Stimulated activated CD4-positive, alpha-beta T cell treated with anti-CD3 and anti-CD28 coated beads, Interleukin-15, amount 100 ng/mL, for 48 hours (primary cell): ENCODE measurements around the gene MAFG.
"Not testable (repeated sequence)": the region's sequence is repeated elsewhere in the genome, so short reads cannot be mapped to it uniquely, and the experiment has no call there.

Source experiments
- DNase-seq, 2 donors: peaks; one replicate each; pipeline ENCODE4 v3.0.0-alpha.2; 2020; ENCODE audit warnings: low read depth in 2 of 2

The MAFG gene

DNA sequence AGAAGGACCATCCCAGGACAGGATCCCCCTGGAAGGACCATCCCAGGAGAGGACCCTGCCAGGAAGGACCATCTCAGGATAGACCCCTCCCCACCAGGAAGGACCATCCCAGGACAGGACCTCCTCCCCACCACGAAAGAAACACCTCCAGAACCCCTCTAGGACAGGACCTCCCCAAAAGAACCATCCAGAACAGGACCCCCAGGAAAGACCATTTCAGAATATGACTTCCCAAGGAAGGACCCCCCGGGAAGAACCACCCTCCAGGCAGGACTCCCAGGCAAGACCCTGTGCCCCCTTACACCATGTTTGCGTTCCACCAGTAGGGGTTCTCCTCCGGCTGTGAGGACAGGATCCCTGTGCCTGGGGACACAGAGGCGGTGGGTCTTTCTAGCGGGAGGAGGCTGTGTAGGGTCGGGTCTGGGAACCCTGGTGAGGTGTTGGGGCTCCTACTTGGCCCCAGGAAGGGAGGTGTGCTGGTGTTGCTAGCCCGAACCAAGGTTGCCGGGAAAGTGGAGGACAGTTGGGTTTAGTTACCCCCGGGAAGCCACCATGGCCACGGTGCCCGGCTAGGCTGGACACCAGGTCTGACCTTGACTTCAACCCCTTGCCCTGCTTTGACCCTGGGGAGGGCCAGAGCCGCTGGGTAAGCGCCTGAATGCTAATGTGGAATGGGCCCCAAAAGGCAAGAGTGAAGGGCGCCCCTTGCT lies 31.3 kb upstream of the MAFG start:
- DNase-seq = no peak

DNA sequence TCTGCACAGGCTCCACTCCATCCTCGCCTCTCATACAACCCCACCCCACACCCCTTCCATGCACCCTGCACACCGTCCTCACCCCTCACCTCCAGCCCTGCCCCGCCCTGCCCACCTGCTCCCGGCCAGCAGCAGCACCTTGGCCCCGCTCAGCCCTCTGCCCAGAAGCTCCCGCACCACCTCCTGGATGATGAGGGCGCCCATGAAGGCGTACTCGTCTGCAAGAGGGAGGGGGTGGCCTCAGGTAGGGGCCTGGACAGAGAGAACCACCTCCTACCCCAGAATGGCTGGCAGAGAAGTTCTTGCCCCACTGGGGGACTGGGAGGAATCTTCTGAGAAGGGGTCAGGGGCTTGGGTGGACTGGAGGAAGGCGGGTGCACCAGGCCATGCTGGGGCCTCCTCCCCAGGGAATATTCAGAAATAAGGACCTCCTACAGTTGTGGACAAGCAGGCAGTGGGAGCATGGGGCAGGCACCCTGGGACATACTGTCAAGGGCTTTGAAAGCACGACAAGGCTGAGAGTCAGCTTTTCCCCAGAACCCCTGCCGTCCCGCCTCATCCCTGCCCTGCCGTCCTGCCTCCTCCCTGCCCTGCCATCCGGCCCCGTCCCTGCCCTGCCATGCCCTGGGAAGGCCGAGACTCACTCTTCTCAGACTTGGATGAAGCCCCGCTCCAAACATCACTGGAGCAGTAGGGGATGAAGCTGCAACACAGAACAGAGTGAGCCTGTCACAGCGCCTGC lies 30.3 kb upstream of the MAFG start:
- DNase-seq = no peak

DNA sequence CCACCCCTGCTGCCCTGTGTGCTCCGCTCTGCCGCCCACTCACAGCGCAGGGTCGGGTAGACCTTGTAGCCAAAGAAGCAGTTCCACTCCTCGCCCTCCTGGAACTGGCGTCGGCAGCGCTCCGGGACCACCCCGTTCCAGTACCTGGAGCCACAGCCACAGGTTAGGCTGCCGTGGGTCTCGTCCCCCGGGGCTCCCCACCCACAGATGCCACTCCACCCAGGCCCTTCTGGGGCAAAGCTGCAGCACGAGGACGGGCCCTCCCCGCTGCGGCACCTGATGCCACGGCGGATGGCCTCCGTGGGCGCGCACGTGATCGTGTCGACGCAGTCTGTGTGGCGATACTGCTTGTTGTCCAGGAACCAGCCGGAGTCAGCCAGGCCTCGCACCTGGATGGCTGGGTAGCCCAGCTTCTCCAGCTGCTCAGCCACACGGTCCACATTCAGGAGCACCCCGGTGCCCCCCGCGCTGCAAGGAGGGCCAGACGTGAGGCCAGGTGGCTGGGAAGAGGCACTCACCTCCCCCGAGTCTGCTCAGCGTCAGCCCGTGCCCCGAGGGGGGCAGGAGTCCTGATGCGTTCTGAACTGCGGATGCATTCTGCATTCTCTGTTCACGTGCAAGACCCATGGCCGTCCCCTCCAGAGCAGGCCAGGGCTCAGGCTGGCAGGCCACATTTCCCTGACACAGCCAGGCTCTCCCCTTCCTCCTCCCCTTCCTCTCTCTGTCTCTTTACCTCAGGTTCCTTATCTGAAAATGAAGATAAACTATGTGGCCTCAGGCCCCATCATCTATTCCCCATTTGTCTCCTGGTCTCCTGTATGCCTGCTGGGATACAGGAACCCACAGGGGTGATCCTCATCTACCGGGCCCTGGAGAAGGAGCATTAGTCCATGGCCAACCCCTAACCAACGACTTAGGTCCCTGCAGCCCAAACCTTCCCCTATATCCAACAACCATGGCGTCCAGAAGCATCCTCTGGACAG lies 29.4 kb upstream of the MAFG start:
- no peak for DNase-seq

DNA sequence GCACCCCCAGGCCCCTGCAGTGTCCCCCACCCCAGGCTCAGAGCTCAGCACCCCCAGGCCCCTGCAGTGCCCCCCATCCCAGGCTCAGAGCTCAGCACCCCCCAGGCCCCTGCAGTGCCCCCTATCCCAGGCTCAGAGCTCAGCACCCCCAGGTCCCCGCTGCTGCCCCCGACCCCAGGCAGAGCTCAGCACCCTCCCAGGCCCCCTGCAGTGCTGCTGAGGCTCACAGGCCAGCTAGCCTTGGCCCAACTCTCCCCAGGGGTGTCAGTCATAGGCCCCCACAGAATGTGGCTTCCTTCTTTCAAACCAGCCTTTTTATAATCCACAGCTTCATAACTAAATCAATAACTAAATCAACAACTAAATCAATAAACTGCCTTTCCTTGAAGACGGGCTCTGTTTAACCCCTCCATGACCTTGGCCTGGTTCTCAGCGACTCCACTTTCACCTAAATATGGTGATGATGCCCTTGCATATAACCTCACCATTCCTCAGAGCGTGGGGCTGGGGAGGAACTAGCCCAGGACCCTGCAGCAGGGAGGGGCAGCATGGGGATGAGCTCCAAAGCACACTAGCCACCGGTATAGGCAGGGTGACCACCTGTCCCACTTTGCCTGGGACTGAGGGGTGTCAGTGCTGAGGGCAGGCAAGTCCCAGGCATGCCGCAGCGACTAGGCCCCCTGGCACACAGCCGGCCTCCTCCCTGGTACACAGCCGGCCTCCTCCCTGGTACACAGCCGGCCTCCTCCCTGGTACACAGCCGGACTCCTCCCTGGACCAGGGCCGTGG lies 28.4 kb upstream of the MAFG start:
- no peak for DNase-seq

DNA sequence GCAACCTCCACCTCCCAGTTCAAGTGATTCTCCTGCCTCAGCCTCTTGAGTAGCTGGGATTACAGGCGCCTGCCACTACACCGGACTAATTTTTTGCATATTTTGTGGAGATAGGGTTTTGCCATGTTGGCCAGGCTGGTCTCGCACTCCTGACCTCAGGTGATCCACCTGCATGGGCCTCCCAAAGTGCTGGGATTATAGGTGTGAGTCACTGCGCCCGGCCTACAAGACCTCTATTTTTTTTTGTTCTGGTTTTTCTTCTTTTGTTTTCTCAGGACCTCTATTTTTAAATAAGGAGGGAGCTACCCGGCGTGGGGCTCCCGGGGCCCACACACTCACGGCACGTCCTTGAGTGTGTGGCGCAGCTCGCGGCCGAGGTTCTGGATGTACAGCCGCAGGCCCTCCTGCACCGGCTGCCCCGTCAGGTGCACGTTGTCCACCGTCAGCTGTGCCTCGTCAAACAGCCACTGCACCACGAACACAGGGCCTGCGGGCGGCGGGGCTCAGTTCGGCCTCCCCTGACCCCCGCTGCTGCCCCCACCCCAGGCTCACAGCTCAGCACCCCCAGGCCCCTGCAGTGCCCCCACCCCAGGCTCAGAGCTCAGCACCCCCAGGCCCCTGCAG lies 27.6 kb upstream of the MAFG start:
- DNase-seq = no peak

DNA sequence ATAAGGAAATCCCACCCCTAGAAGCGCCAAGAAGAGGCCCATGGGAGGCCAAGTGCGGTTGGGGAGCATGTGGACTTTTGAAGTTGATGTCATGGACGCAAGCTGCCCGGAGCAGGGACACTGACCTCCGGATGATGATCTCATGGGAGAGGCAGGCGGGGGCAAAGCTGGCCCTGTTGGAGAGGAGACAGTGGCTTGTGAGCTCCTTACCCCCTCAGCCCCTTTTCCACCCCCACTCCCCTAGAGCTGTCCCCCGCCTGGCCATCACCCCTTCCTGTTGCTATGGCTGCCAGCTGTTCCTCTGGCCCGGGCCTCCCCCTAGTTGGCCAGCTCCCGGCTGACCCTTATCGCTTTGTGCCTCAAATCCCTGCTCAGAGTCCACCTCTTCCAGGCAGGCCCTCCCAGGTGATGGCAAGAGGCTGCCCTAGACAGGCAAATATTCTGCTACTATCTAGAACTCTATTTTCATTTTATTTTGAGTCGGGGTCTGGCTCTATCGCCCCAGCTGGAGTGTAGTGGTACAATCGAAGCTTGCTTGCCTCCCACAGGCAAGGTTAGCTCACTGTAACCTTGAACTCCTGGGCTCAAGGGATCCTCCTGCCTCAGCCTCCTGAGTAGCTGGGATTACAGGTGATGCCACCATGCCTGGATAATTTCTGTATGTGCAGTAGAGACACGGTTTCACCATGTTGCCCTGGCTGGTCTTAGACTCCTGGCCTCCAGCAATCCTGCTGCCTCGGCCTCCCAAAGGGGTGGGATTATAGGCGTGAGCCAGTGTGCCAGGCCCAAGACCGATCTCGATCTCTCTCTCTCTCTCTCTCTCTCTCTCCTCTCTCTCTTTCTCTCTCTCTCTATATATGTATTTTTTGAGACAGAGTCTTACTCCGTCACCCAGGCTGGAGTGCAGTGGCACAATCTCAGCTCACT lies 26.9 kb upstream of the MAFG start:
- no peak for DNase-seq

DNA sequence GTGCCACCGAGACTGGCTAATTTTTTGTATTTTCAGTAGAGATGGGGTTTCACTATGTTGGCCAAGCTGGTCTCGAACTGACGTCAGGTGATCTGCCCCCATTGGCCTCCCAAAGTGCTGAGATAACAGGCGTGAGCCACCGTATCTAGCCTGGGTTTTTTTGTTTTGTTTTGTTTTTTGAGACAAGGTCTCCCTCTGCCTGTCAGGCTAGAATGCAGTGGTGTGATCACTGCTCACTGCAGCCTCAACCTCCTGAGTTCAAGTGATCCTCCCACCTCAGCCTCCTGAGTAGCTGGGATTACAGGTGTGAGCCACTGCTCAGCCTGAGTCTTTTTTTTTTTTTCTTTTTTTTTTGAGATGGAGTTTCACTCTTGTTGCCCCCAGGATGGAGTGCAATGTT lies 25.9 kb upstream of the MAFG start:
- not testable (repeated sequence) for DNase-seq

DNA sequence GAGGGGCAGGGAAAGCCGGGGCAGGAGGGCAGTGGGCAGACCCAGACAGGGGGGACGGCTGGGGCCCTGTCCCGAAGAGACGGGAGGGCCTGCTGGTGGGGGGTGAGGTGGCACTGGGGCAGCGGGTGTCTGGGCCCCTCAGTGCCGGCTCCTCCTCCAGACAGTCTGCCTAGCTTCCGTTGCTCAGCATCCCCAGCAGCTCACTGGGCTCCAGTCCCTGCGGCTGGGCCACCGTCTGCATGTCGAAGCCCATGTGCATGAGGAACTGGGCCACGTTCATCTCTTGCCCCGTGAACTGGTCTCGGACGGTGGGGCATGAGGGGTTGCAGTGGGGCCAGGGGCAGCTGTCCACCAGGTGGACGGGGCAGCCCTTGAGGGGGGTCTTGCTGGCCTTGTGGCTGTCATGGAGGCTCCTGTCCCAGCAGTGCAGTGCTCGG lies 25.3 kb upstream of the MAFG start:
- DNase-seq = no peak

DNA sequence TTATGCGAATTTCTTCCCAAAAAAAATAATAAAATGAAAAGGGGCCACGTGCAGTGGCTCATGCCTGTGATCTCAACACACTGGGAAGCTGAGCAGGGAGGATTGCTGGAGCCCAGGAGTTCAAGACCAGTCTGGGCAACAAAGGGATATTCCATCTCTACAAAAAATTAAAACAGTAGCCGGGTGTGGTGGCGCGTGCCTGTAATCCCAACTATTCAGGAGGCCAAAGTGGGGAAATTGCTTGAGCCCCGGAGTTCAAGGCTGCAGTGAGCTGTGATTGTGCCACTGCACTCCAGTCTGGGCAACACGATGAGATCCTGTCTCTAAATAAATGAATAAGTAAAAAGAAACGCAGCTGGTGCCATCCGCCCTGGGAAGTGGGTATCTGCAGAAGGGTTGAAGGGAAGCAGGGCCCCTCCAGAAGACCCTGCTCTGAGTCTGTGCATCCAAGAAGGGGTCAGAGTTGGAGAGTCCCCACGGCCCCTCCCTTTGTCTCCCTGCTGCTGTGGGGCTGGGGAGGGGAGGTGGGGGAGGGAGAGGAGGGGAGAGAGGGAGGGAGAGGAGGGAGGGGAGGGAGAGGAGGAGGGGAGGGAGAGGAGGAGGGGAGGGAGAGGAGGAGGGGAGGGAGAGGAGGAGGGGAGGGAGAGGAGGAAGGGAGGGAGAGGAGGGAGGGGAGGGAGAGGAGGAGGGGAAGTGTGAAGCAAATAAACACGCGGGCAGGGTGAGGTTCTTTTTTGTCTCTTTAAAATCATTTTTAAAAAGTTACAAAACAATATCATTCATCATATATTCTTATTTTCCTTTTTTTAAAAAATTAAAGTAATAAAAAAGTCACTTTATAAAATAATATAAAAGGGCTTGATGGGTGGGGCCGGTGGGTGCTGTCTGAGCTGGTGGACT lies 24.5 kb upstream of the MAFG start:
- no peak for DNase-seq

DNA sequence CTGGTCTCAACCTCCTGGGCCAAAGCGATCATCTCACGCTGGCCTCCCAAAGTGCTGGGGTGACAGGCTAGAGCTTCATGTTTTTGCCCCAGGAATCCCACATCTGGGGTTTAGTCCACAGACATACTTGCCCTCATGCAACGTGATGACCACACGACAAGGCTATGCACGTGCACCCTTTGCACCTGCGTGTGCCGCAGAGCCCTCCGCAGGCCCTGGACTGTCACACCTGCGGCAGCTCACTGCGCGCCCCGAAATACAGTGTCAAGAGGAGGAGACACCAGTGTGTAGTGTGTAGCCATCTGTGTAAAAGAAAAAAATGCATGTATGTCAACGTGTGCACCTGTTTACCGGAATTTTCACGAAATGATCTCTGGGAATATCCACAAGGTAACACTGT lies 23.0 kb upstream of the MAFG start:
- no peak for DNase-seq

DNA sequence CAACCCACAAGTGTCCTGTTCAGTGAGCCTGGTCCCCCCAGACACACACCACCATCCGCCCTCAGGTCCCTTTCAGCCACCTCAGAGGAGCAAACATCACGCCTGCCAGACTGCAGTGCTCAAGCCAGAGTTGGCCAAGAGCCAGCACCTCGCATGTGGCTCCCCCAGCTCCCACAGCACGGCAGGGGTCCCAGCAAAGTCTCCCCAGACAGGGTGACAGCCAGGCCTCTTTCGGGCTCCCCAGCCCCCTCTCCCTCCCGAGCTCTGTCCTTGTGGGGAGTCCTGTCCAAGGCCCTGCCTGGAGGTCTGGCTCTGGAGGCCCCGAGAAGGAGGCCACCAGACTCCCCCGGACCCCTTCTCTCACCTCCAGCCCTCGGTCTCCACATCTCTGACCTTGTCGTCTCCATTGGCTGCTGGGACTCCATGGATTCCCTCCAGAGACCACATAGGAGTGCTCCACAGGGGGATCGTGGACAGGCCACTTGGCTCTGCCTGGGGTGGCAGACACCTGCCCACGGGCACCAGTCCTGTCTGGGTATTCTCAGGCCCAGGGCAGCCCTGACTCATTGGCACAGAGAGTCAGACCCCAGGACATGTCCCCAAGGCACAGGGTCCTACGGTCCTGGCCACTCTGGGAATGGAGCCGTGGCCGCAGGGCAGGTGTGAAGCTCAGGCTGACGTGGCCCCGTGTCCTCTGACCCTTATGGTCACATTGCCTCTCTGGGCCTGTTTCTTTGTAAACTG lies 21.3 kb upstream of the MAFG start:
- no peak for DNase-seq

DNA sequence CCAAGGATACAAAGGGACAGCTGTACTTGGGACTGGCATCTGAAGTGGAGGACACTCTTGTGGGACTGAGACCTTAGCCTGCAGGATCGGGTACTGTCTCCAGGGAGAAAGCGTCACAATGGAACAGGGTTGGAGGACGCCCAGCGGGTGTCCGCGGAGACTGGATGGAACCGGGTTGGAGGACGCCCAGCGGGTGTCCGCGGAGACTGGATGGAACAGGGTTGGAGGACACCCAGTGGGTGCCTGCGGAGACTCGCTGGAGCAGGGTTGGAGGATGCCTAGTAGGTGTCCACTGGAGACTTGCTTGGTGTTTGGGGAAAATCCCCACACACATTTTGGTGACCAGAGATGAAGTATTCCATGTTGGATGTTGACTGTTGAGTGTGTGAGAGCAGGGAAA lies 19.7 kb upstream of the MAFG start, which contains the start of gene MYADML2:
MYADML2 (minus strand) TSS at position 45 of the 400 bp plus-strand sequence. CDS start 5,492 bp downstream, outside the sequence.
- DNase-seq = no peak

DNA sequence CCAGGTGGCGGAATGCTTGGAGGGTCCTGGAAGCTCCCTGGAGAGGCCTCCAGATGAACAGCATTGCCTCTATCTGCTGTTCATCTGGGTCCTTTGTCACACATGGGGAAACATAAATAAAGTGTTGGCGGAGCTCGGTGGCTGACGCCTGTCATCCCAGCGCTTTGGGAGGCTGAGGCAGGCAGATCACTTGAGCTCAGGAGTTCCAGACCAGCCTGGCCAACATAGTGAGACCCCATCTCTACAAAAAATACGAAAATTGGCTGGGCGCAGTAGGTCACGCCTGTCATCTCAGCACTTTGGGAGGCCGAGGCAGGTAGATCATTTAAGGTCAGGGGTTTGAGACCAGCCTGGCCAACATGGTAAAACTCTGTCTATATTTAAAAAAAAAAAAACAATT lies 17.3 kb upstream of the MAFG start:
- no peak for DNase-seq

DNA sequence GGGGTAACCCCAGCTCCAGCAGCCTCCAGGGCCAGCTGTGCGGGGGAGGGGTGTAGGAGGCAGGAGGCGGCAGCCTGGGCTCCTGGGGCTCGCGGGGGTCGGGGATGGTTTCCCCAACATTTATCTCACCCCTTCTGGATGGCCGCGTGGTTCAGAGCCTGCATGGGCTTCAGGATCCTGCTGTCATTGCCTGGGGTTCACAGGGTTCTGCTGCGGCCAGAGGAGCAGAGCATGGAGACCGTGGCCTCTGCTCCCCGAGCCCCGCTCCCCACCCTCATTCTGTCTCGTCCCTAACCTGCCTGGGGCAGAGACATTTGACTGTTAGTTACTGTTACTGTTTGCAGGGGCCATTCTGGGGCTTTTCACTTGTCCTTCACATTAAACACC lies 14.6 kb upstream of the MAFG start:
- no peak for DNase-seq

DNA sequence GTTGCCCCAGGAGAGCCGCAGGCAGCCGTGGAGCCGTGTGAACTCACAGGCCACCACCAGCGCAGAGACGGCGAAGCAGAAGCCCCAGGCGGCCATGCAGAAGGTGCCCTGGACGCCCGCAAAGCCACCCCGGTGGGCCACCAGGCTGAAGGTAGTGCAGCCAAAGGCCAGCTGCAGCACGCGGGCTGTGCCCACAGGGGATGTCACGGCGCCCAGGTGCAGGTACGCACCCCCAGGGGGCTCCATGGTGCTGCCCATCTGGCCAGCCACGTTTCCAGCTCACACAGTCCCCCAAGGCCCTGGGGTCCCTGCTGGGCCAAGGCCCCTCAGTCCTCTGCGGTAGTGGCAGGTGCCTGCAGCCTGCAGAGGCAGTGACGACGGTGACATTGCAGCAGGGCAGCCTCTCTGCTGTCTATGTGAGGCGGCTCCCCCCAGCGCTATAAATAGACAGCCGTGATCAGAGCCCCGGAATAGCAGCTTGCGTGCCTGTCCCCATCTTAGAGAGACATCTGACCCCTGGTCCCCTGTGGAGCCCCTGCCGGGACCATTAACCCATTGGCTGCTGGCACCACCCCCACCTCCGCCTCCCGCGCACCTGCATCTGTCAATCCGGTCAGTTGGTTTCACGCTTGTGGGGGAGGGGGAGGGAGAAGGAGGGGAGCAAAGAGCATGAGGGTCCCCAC lies 14.1 kb upstream of the MAFG start:
- no peak for DNase-seq

DNA sequence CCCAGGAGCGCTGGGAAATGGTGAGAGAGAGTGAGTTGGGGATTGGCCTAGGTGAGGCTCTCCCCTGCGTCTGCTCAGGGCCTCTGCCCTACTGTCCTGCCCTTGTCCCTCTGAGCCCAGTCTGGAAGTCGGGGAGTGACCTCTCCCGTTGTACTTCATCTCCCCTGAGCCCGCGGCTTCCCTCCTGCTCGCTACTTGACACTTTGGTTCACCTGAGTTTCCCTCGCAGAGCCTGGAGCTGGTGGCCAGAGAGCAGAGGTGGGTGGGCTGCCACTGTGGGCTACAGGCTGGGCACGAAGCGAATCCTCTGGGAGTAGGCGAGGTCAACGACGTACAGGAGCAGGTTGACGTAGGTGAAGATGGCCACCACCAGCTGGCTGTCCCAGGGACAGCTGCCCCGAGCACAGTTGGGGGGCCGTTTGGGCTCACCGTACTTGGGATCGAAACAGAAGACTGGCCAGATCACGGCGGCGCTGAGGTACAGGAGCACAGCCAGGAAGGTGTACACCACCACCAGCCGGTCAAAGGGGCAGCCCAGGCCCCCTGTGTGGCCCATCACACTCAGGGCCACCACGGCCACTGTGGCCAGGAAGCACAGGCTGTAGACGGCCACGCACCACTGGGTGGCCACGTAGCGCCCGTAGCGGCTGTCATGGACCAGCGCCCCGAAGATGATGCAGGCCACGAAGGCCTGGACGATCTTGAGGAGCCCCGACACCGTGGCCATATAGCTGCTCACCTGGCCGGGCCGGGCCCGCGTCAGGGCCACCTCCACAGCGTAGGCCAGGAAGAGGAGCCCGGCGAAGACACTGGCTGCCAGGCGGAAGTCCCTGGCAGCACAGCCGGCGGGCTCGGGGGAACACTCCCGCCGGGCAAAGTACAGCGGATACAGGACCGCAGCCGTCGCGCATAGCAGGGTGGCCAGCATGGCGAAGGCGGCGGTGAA lies 13.3 kb upstream of the MAFG start:
- no peak for DNase-seq
